ENCODE data around the gene LRMDA.

DNA sequence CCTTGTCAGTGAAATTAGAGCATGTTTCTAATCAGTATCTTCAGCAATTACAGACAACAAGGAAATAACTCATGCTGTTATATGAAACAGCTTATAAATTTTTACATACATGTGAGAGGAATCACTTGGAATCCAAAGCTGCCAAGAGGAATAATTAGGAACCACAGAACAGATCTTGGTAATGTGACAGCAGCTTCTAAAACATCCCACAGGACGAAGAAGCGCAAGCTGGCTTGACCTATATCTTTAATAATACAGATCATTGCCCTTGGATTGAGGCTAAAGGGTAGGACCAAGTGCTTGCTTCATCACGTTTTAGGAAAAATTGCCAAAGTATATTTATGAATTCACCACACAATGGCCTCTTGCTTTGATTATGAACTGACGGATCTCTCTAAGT lies 869.8 kb downstream of the LRMDA start:
- TF ChIP-seq POLR2A (IDR thresholded peaks at IDR 0.05; ENCODE audit: borderline replicate concordance, extremely low read depth, insufficient read depth, insufficient read length) (no peak), EZH2 (IDR thresholded peaks at IDR 0.05) (no peak), CEBPB (IDR thresholded peaks at IDR 0.05; ENCODE audit: low read depth) (no peak)
- TF ChIP-seq, protein P1, sequence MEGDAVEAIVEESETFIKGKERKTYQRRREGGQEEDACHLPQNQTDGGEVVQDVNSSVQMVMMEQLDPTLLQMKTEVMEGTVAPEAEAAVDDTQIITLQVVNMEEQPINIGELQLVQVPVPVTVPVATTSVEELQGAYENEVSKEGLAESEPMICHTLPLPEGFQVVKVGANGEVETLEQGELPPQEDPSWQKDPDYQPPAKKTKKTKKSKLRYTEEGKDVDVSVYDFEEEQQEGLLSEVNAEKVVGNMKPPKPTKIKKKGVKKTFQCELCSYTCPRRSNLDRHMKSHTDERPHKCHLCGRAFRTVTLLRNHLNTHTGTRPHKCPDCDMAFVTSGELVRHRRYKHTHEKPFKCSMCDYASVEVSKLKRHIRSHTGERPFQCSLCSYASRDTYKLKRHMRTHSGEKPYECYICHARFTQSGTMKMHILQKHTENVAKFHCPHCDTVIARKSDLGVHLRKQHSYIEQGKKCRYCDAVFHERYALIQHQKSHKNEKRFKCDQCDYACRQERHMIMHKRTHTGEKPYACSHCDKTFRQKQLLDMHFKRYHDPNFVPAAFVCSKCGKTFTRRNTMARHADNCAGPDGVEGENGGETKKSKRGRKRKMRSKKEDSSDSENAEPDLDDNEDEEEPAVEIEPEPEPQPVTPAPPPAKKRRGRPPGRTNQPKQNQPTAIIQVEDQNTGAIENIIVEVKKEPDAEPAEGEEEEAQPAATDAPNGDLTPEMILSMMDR (IDR thresholded peaks at IDR 0.05 in 2 of 3, conservative IDR thresholded peaks at IDR 0.05 in 1 of 3; ENCODE audit: borderline replicate concordance in 1 of 3, insufficient read depth in 1 of 3, low read depth in 2 of 3, low read length in 2 of 3), result no peak

All from HCT116 (cell line).